ENCODE measurements around the gene EFNA4.
"Not testable (repeated sequence)": the region's sequence is repeated elsewhere in the genome, so short reads cannot be mapped to it uniquely, and the experiment has no call there.

Gene EFNA4

GRCh38 chr1:155086856-155087535 lies 23.5 kb downstream of the EFNA4 start:
- no peak for DNase-seq (ENCODE audit: low read depth)

DNA sequence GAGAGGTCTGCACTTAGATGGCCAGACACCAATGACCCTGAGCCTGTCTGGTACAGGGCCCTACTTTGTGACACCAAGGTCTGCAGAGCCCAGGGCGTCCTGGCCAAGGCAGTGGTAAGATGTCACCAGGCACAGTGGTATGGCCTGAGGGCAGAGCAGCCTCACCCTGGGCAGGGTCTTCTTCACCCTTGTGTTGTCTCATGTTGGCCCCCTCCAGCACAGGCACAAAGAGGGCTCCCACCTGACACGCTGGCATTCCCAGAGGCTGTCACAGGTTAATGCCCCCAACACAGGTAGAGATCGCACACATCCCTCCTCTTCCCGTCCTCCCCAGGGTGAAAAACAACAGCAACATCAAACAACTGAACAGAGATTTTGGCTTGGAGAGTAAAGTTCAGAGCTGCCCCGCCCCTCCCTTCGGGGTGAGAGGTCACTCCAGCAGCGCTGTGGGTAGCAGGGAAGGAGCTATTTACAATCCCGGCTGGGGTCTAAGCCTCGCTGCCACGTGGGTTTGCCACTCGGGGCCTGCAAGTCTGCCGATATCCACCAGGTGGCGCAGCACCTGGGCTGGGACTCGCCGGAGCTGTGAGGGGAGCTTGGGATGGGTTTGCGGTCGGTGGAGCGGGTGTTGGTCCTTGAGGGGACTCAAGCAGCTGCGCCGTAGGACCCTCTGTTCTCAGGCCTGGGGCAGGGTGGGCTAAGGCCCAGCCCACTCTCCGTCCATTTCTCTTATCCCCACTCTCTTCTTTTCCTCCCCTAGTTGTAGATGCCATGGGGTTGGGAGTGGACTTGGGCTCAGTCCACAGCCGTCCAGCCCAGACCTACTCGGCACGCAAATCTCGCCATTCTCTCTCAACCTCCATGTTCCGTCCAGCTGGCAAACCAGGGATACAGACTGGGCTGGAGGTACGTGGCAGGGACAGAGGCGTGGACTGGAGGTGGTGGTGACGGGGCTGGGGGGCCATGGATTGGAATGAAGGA lies 27.8 kb downstream of the EFNA4 start:
- DNase-seq (ENCODE audit: low read depth): peak; percentile 47

DNA sequence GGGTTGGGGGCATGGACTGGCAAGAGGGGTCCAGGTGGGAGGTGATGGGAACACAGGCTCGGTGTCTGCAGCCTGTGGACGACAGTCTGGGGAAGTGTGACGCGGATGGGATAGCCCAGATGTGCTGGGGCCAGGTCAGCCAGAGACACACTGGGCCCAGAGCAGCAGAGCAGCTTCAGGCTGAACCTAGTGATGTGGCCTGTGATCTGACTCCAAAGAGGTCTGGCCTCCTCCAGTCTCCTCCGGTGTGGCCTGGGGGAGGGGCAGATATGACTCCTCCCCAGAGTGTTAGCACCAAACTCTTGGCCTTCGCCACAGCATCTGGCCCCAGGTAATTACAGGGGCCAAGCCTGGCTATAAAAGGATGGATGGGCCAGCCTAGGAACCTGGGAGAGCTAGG lies 28.6 kb downstream of the EFNA4 start:
- no peak for DNase-seq (ENCODE audit: low read depth)

- DNase-seq (ENCODE audit: low read depth): no peak
These were observed 29.1 kb downstream of the EFNA4 start for GRCh38 chr1:155092641-155093040.

DNA sequence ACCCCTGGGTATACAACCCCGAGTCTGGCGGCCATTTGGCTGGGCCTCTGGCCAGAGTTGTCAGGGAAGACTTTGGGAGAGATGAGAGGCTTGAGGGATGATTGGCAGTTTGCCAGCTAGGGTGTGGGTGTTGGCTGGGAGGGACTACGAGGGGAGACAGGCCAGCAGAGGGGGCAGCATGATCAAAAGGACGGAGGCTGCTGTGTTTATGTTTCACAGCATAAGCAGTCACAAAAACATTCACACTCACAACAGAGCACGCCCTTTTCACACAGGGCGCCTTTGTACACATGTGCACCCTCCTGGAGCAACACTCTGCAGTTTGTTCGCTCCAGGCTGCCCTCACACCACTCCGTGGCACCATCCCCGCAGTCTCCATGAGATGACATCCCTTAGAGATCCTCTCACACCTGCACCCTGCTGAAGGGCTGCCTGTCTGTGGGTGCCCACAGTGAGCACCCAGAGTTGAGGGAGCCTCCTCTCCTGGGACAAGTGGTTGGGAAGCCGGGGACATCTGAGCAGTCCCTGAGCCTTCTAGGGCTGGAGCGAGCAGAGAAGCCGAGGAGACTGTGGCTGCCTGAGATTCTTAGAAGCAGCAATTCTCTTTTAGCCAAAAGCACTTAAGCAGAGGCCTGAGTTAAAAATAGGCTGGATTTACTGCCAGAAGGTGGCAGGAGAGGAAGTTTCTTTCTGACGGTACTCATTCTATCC lies 30.5 kb downstream of the EFNA4 start:
- peak; percentile 47 for DNase-seq (ENCODE audit: low read depth)

GRCh38 chr1:155094622-155094948 lies 31.0 kb downstream of the EFNA4 start:
- DNase-seq (ENCODE audit: low read depth): no peak

DNA sequence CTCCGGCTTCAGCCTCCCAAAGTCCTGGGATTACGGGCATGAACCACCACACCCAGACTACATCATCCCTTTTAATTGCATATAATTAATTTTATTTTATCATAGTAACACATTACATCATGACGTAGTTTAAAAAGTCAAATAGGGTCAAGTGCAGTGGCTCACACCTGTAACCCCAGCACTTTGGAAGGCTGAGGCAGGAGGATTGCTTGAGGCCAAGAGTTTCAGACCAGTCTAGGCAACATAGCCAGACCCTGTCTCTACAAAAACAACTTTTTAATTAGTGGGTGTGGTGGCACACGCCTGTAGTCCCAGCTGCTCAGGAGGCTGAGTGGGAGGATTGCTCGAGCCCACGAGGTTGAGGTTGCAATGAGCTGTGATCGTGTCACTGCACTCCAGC lies 35.8 kb downstream of the EFNA4 start:
- no peak for DNase-seq (ENCODE audit: low read depth)

DNA sequence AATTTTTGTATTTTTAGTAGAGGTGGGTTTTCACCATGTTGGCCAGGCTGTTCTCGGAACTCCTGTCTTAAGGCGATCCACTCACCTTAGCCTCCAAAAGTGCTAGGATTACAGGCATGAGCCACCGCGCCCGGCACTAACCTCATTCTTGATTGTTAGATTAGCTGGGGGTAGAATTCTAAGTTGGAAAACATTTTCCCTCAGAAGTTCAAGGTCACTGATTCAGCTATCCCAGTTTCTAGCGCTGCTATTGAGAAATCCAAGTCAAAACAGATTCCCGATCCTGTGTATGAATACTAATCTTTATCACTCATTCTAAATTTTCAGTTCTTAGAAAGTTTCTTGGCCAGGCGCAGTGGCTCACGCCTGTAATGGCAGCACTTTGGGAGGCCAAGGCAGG lies 39.8 kb downstream of the EFNA4 start:
- DNase-seq (ENCODE audit: low read depth): no peak

DNA sequence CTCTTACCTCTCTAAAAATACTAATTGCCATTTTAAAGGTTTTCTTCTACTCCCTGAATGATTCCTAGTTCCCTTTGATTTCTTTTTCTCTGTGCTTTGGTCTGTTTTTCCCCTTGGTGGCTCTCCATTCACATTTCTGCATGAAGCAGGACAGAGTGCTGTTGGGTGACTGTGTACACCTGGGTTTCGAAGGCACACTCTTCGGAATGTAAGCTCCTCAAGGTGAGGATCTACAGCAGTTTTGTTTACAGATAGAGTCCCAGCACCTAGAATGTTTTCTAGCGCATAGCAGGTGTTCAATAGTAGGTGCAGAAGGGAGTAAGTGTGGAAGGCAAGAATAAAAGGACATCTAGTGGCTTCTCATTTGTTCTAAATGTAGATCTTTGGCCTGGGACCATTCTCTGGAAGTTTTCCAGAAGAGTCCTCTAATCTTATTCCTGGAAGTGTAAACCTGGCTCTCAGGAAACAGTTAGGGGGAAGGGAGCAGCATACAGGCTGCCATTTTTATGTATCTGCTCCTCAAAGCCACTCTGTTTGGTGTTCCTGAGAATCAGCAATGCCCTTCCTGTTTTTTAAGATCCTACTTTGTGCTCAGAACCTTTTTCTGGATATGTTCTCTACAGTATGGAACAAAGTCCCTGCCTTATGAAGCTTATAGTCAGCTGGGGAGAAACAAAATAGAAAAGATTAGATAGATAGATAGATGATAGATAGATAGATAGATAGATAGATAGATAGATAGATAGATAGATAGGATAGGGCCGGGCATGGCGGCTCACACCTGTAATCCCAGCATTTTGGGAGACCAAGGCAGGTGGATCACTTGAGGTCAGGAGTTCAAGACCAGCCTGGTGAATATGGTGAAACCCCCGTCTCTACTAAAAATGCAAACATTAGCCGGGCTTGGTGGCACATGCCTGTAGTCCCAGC lies 41.3 kb downstream of the EFNA4 start:
- DNase-seq (ENCODE audit: low read depth): no peak

GRCh38 chr1:155105604-155106011 lies 42.1 kb downstream of the EFNA4 start:
- DNase-seq (ENCODE audit: low read depth): peak; percentile 21

DNA sequence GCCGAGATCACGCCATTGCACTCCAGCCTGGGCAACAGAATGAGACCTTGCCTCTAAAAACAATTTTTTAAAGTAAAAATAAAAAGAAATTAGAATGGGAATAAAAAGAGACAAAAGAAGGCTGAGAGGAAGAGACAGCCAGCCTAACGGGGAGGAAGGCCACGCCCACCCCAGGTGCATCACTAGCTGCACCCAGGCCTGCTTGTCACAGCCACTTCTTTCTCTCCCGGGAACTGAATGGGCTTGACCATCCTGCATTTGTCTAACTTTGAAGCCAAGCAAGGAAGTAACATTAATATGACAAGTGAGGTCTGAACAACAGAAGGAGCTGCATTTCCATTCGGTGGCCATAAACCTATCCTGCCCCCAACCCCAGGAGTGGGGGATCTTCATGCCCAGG lies 43.3 kb downstream of the EFNA4 start:
- no peak for DNase-seq (ENCODE audit: low read depth)

DNA sequence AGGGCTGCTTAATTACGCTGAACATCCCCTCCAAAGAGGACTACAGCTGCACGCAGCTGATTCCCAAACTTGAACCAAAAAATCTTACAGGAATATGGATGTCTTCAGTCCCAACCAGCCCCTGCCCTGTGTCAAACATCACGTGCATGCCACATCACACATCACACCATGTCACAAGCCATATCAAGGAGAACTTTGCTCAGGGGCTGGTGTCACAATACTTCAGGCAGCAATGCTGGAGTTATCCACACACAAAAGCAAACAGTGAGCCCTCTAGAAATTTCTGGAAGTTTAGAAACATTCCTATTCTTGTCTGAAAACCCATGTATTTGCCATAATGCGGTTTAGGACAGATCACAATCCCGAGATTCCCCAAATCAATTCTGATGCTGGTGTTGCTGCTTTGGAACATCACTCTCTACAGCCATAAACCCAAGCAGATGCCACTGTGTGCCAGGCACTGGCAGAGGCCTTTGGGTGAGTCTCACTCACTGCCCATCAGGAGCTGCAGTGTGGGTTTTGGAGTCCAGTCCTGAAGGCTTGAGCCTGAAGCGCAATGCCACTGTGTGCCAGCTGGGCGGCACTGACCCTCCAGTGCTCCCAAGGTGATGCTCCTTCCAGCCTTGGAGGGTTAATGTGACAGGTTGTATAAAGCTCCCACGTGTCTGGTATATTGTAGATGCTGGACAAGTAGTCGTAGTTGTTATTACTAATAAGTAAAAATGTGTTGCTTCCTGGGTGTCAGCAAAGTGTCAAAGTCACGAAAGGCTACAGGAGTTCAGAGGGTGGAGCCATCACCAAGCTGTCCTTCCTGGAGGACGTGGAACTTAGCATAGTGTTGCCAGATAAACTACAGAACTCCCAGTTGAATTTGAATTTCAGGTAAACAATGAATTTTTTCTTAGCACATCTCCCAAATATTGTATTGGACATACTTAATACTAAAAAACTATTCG lies 44.0 kb downstream of the EFNA4 start:
- DNase-seq (ENCODE audit: low read depth): no peak

DNA sequence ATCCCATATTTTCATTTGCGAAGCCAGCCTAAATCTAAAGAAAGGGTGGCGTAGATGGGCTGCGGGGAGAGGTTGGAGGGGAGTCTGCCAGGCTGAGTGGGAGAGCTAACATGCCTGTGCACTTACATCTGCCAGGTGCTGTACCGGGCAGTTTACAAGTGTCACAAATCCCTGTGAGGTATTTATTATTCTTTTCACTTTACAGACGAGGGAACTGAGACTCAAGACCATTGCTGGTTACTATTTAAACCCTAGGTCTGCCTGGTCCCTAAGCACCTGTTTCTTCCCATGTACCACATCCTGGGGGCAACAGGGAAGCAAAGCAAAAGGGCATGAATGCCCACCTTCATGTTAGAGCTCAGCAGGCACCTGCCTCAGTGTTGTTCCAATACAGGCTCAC lies 44.8 kb downstream of the EFNA4 start:
- no peak for DNase-seq (ENCODE audit: low read depth)

- no peak for DNase-seq (ENCODE audit: low read depth)
These were observed 46.8 kb downstream of the EFNA4 start for GRCh38 chr1:155110381-155110780.

GRCh38 chr1:155110826-155111225 lies 47.3 kb downstream of the EFNA4 start:
- DNase-seq (ENCODE audit: low read depth): no peak

DNA sequence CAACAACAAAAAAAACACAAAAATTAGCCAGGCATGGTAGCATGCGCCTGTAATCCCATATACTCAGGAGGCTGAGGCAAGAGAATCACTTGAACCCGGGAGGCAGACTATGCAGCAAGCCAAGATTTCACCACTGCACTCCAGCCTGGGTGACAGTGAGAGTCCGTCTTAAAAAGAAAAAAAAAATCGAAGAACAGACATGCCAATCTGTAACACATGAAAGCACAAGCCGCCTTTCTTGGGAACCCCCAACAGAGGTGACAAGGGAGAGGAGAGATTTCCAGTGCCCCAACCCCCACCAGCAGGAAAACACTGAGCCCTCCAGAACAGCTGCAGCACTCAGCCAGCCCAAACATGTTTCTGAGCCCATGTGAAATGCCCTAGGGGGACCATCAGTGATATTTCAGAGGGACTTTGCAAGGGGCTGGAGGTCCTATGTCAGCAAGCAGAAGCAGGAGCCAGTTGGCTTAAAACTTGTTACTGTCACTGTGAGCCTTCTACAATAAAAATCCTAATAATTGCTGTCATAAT lies 50.0 kb downstream of the EFNA4 start:
- DNase-seq (ENCODE audit: low read depth): no peak

DNA sequence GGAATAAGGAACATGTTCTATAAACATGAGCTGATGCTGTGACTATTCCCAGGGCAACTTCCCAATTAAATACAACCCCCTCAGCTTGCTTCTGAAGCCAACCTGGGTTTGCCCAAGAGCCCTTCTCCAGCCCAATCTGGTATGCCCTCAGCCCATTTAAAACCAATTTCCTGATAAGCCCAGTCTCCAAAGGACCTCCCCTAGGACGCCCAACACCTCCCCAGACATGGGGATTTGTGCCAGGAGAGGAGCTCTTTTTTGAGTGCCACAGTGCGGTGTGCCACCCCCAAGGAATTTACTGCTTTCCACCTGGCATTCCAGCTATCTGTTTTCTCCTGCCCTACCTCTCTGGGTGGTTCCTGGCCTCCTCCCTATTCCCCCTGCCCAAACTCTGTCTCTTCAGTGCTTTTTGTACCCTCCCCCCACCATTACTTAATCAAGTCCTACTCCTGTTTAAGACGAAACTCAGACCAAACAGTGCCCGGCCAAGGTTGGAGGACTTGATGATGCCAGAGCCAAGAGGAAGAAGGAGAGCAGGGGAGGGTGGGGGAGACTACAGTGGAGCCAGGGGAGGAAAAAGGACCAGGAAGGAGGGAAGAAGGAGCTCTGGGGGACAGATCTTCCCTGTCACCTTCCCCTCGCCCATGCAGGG lies 52.7 kb downstream of the EFNA4 start:
- DNase-seq (ENCODE audit: low read depth): no peak

DNA sequence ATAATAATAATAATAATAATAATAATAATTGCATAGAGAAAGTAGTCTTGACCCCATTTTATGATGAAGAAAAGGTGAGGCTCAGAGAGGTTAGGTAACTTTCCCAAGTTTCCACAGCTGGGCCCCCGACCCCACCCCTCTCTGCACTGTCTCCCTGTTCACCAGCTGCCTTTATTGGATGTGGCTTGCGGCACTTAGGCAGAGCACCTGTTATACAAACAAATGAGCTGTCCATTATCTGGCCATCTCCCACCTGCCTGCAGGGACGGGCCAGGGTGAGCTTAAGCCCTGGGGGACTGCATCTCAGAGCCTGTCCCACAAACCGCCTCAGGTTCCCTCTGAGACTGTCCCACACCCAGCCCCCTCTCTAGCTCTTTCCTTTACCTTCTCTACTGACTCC lies 54.1 kb downstream of the EFNA4 start:
- DNase-seq (ENCODE audit: low read depth): no peak

- DNase-seq (ENCODE audit: low read depth): not testable (repeated sequence)
These were observed 54.5 kb downstream of the EFNA4 start for GRCh38 chr1:155118090-155118489.
